PC-3 (cell line): ENCODE results near the gene ZBTB7C. TPM values are rescaled to one million over a fixed set of nuclear protein-coding genes. Genes with fewer than 3 reads are reported as not detected.

Experiments used
- ATAC-seq: fragments of 200-7000 bp; cut with Tn5 transposase; 2 replicates; pipeline ENCODE4 v1.9.1; 2020; ENCODE audit warnings: mild to moderate bottlenecking, moderate library complexity
- BruUV-seq: library from RNA; stranded (reverse); fragments of 400-500 nt; replicated peaks from 2 replicates; lab custom pipeline; 2021; lab: Mats Ljungman, UMichigan
- CTCF ChIA-PET: fragments of 300-600 bp; sonication (Branson Sonifier 250); formaldehyde crosslinking; loops from one replicate; lab custom pipeline; 2022; ENCODE audit warnings: antibody characterized with exemption; lab: Charles Lee
- POLR2A ChIA-PET: fragments of 300-600 bp; sonication (Branson Sonifier 250); formaldehyde crosslinking; loops from one replicate; lab custom pipeline; 2022; ENCODE audit warnings: antibody characterized with exemption; ENCODE audit not compliant: unreplicated experiment; lab: Charles Lee
- DNase-seq: peaks from one replicate; pipeline ENCODE4 v3.0.0-alpha.2; 2015
- H2AFZ ChIP-seq: fragments of 300-600 bp; sonication (generic); 2 replicates; pipeline ENCODE4 v1.6.0; 2016; ENCODE audit warnings: antibody characterized with exemption, low read length
- H3F3A ChIP-seq: fragments of 300-600 bp; sonication (generic); one replicate; pipeline ENCODE4 v1.6.0; 2017; ENCODE audit warnings: antibody characterized with exemption, low read length, control low read depth, mild to moderate bottlenecking; ENCODE audit not compliant: unreplicated experiment
- H3K27ac ChIP-seq: fragments of 300-600 bp; sonication (generic); 2 replicates; pipeline ENCODE4 v1.5.1; 2016; ENCODE audit warnings: mild to moderate bottlenecking, low read length
- H3K27me3 ChIP-seq: fragments of 300-600 bp; sonication (generic); 2 replicates; pipeline ENCODE4 v1.6.1; 2016; ENCODE audit warnings: low read length, mixed read lengths
- H3K36me3 ChIP-seq: fragments of 300-600 bp; sonication (generic); 2 replicates; pipeline ENCODE4 v1.6.1; 2016; ENCODE audit warnings: low read depth, mixed run types, low read length, mixed read lengths
- H3K4me1 ChIP-seq: fragments of 300-600 bp; sonication (generic); 2 replicates; pipeline ENCODE4 v1.5.1; 2016; ENCODE audit warnings: low read length; ENCODE audit not compliant: insufficient read depth
- H3K4me2 ChIP-seq: fragments of 300-600 bp; sonication (generic); 2 replicates; pipeline ENCODE4 v1.6.0; 2016; ENCODE audit warnings: low read length
- H3K4me3 ChIP-seq: fragments of 300-600 bp; sonication (generic); 2 replicates; pipeline ENCODE4 v1.5.1; 2016; ENCODE audit warnings: mild to moderate bottlenecking, low read length, mixed read lengths
- H3K79me2 ChIP-seq: fragments of 300-600 bp; sonication (generic); 2 replicates; pipeline ENCODE4 v1.6.1; 2017; ENCODE audit warnings: low read length, mixed read lengths
- H3K9ac ChIP-seq: fragments of 300-600 bp; sonication (generic); 2 replicates; pipeline ENCODE4 v1.6.0; 2016; ENCODE audit warnings: mild to moderate bottlenecking, low read length
- H3K9me2 ChIP-seq: fragments of 300-600 bp; sonication (generic); replicated peaks from 2 replicates; pipeline ENCODE4 v1.6.1; 2016; ENCODE audit warnings: mixed run types, low read length, mixed read lengths
- H3K9me3 ChIP-seq: fragments of 300-600 bp; sonication (generic); 2 replicates; pipeline ENCODE4 v1.6.1; 2016; ENCODE audit warnings: low read length, mixed read lengths
- H4K20me1 ChIP-seq: fragments of 300-600 bp; sonication (generic); 2 replicates; pipeline ENCODE4 v1.6.1; 2016; ENCODE audit warnings: low read length, mixed read lengths
- CTCF ChIP-seq: fragments of 300-600 bp; sonication (generic); conservative IDR thresholded peaks from 2 replicates; pipeline ENCODE4 v1.5.1; 2017; ENCODE audit warnings: antibody characterized with exemption, low read depth, mild to moderate bottlenecking, low read length
- EZH2 ChIP-seq: fragments of 300-600 bp; sonication (generic); IDR thresholded peaks from one replicate; pipeline ENCODE4 v1.6.1; 2017; ENCODE audit warnings: antibody characterized with exemption, mild to moderate bottlenecking, low read length; ENCODE audit not compliant: unreplicated experiment
- EZH2phosphoT487 ChIP-seq: fragments of 300-600 bp; sonication (generic); IDR thresholded peaks from 2 replicates; pipeline ENCODE4 v1.6.1; 2018; ENCODE audit warnings: mild to moderate bottlenecking, antibody characterized with exemption, low read length, borderline replicate concordance
- intact Hi-C: fragments of 100-400 bp; cut with micrococcal nuclease; formaldehyde crosslinking; loops from 2 replicates; pipeline ENCODE4 v1.9.0; 2023
- total RNA-seq: library from RNA; depleted of rRNA; stranded (reverse); fragments of >200 nt; gene quantifications from 2 replicates; pipeline ENCODE4 v1.2.3, GENCODE V29; 2014

Gene ZBTB7C
- total RNA-seq, 1 experiment from 2014 or later = 1.3 TPM

- Histone ChIP-seq H3K9me2 (no peaks in the 10 kb centered on the region), H3K4me2 (no peak overlapping the region), H3K36me3 (no peaks in the 10 kb centered on the region), H3K9ac (no peak overlapping the region), H3K27ac (no peak overlapping the region), H3F3A (no peaks in the 10 kb centered on the region), H3K4me1 (no peaks in the 10 kb centered on the region), H2AFZ (no peak overlapping the region), H4K20me1 (no peaks in the 10 kb centered on the region), H3K9me3 (no peaks in the 10 kb centered on the region), H3K79me2 (no peaks in the 10 kb centered on the region), H3K4me3 (no peak overlapping the region), H3K27me3 (no peaks in the 10 kb centered on the region)
- ChIA-PET POLR2A (no interaction called here), CTCF (no interaction called here)
- DNase-seq (no peak), ATAC-seq (no peak)
- TF ChIP-seq CTCF = no peak
- no TSS peak for BruUV-seq
- intact Hi-C loops = no loop called here
Measured at GRCh38 chr18:48208432-48209140, 200.6 kb downstream of the ZBTB7C start.

- no peak for TF ChIP-seq CTCF
- TF ChIP-seq EZH2phosphoT487 = no peak
- TF ChIP-seq EZH2 = no peak
- DNase-seq (no peak), ATAC-seq (no peak)
- no peaks in the 10 kb centered on the region for H3K79me2 ChIP-seq
- no peak overlapping the region for H3K27ac ChIP-seq
- H3K9me3 ChIP-seq = no peaks in the 10 kb centered on the region
- ChIA-PET POLR2A (no interaction called here), CTCF (no interaction called here)
- H3K9ac ChIP-seq = no peak overlapping the region
- intact Hi-C loops = no loop called here
- H3F3A ChIP-seq = no peaks in the 10 kb centered on the region
- H2AFZ ChIP-seq = no peak overlapping the region
- no peak overlapping the region for H3K4me3 ChIP-seq
- no peaks in the 10 kb centered on the region for H4K20me1 ChIP-seq
- H3K27me3 ChIP-seq = no peaks in the 10 kb centered on the region
- no peaks in the 10 kb centered on the region for H3K36me3 ChIP-seq
- no peaks in the 10 kb centered on the region for H3K9me2 ChIP-seq
- no peaks in the 10 kb centered on the region for H3K4me1 ChIP-seq
- H3K4me2 ChIP-seq = no peak overlapping the region
- BruUV-seq = no TSS peak
Measured at GRCh38 chr18:48207733-48208132, 201.4 kb downstream of the ZBTB7C start.

GRCh38 chr18:48206887-48207286 is 202.3 kb downstream of the ZBTB7C start:
- TF ChIP-seq EZH2 (no peak), EZH2phosphoT487 (no peak), CTCF (no peak)
- H3K79me2 ChIP-seq = no peaks in the 10 kb centered on the region
- no peaks in the 10 kb centered on the region for H3K4me1 ChIP-seq
- DNase-seq (no peak), ATAC-seq (no peak)
- H3F3A ChIP-seq = no peaks in the 10 kb centered on the region
- POLR2A ChIA-PET = no interaction called here
- no peak overlapping the region for H3K4me2 ChIP-seq
- H3K36me3 ChIP-seq = no peaks in the 10 kb centered on the region
- H3K27me3 ChIP-seq = no peaks in the 10 kb centered on the region
- H2AFZ ChIP-seq = no peak overlapping the region
- H4K20me1 ChIP-seq = no peaks in the 10 kb centered on the region
- CTCF ChIA-PET = no interaction called here
- no peaks in the 10 kb centered on the region for H3K9me3 ChIP-seq
- H3K27ac ChIP-seq = no peak overlapping the region
- BruUV-seq = no TSS peak
- no peak overlapping the region for H3K4me3 ChIP-seq
- no peaks in the 10 kb centered on the region for H3K9me2 ChIP-seq
- no peak overlapping the region for H3K9ac ChIP-seq
- intact Hi-C loops = no loop called here
